Lower leg skin (tissue), 4 donors: ENCODE measurements around the gene CSNK2A2. TPM values are rescaled to one million over a fixed set of nuclear protein-coding genes. Genes with fewer than 3 reads are reported as not detected.

ENCODE experiments used
- DNase-seq, 2 donors: peaks; one replicate each; pipeline ENCODE4 v3.0.0-alpha.2; 2019; ENCODE audit warnings: low spot score in 2 of 2
- H3K4me3 ChIP-seq: fragments of 200-600 bp; sonication (generic); 2 replicates; pipeline ENCODE4 v1.5.1; 2017; ENCODE audit warnings: mild to moderate bottlenecking, low read depth; ENCODE audit not compliant: poor library complexity, severe bottlenecking
- CTCF ChIP-seq, 3 donors: fragments of 450-650 bp; IDR thresholded peaks; one replicate each; pipeline ENCODE4 v1.5.1; 2016; ENCODE audit warnings: antibody characterized with exemption in 3 of 3, mild to moderate bottlenecking in 3 of 3, moderate library complexity in 2 of 3
- POLR2A ChIP-seq, 2 donors: fragments of 450-650 bp; IDR thresholded peaks; one replicate each; pipeline ENCODE4 v1.6.1; 2016 to 2017; ENCODE audit warnings: antibody characterized with exemption in 2 of 2, mild to moderate bottlenecking in 1 of 2, moderate library complexity in 1 of 2
- WGBS, 2 donors: methylation state at CpG; one replicate each; pipeline ENCODE4 v1.1.5; 2018; 5-methylcytosine and 5-hydroxymethylcytosine counted together
- intact Hi-C: fragments of 100-400 bp; cut with DNase I; formaldehyde crosslinking; loops from one replicate; pipeline ENCODE4 v1.15.0; 2023; ENCODE audit warnings: low total_unique reads
- total RNA-seq, 4 donors: library from RNA; depleted of rRNA; stranded (reverse); fragments of >200 nt; gene quantifications; one replicate each; pipeline ENCODE4 v1.1.0, GENCODE V29; 2016

Gene CSNK2A2
- total RNA-seq, 4 donors from 2014 or later, result 112 to 159 (median 141) TPM

- peak in 1 of 2 donors; percentile 66 for DNase-seq
- H3K4me3 ChIP-seq, result no peak overlapping the region
- 92 to 94% methylated on average over 23 of the region's 23 CpGs for WGBS, 2 donors
- intact Hi-C loops, result no loop called here
- TF ChIP-seq POLR2A (IDR thresholded peaks at IDR 0.05) (no peak), CTCF (IDR thresholded peaks at IDR 0.05) (no peak)
Observed at GRCh38 chr16:58114827-58115825, 82.8 kb downstream of the CSNK2A2 start.

GRCh38 chr16:58111302-58111627 is 86.6 kb downstream of the CSNK2A2 start:
- intact Hi-C loops, result no loop called here
- H3K4me3 ChIP-seq, result no peak overlapping the region
- TF ChIP-seq CTCF (IDR thresholded peaks at IDR 0.05) (no peak), POLR2A (IDR thresholded peaks at IDR 0.05) (no peak)
- DNase-seq, result no peak
- WGBS, 2 donors, result 87 to 90% methylated on average over 3 of the region's 3 CpGs

GRCh38 chr16:58110571-58111301 is 87.2 kb downstream of the CSNK2A2 start:
- no peak overlapping the region for H3K4me3 ChIP-seq
- 47 to 48% methylated on average over 11 to 12 of the region's 12 CpGs for WGBS, 2 donors
- TF ChIP-seq POLR2A (IDR thresholded peaks at IDR 0.05), result no peak
- no peak for TF ChIP-seq CTCF (IDR thresholded peaks at IDR 0.05)
- intact Hi-C loops, result no loop called here
- DNase-seq, result no peak

- TF ChIP-seq CTCF (IDR thresholded peaks at IDR 0.05) (no peak), POLR2A (IDR thresholded peaks at IDR 0.05) (no peak)
- WGBS, 2 donors, result 71 to 100% methylated on average over 2 of the region's 2 CpGs
- no peak overlapping the region for H3K4me3 ChIP-seq
- intact Hi-C loops, result no loop called here
- DNase-seq, result no peak
Observed at GRCh38 chr16:58109881-58110280, 88.0 kb downstream of the CSNK2A2 start.

GRCh38 chr16:58109330-58109729 is 88.6 kb downstream of the CSNK2A2 start:
- intact Hi-C loops, result no loop called here
- WGBS, 2 donors, result 76 to 88% methylated on average over 8 of the region's 8 CpGs
- no peak for DNase-seq
- TF ChIP-seq CTCF (IDR thresholded peaks at IDR 0.05), result no peak
- no peak for TF ChIP-seq POLR2A (IDR thresholded peaks at IDR 0.05)
- H3K4me3 ChIP-seq, result no peak overlapping the region

Other genes starting within 250 kb of the CSNK2A2 start
- not detected for gene CNGB1, start 227.0 kb downstream of the CSNK2A2 start, total RNA-seq
- 10 to 100 TPM in 1 of 4 donors, 1 to 10 TPM in 3; 8.1 to 12.1 (median 8.6) TPM for gene ZNF319, start 197.4 kb downstream of the CSNK2A2 start, total RNA-seq
- 10 to 100 TPM; 13.3 to 34.2 (median 23.3) TPM for gene USB1, start 196.7 kb downstream of the CSNK2A2 start, total RNA-seq
- 1 to 10 TPM; 5.2 to 9.1 (median 7.7) TPM for gene MMP15, start 172.4 kb downstream of the CSNK2A2 start, total RNA-seq
- 10 to 100 TPM; 46.6 to 66.6 (median 58.9) TPM for gene CFAP20, start 68.7 kb downstream of the CSNK2A2 start, total RNA-seq
- not detected for gene PRSS54, start 96.9 kb upstream of the CSNK2A2 start, total RNA-seq
- gene GINS3, start 194.4 kb upstream of the CSNK2A2 start, total RNA-seq, result 10 to 100 TPM in 1 of 4 donors, 1 to 10 TPM in 3; 2.8 to 12.4 (median 7.0) TPM